NCI-H82 treated with DMSO at 0.1 percent for 48 hours (cell line): Measurements from ENCODE around the gene PKIG.

Source experiments
- DNase-seq: peaks from one replicate; lab custom pipeline; 2025; ENCODE audit not compliant: unreplicated experiment; lab: John Stamatoyannopoulos, UW

The PKIG gene

DNA sequence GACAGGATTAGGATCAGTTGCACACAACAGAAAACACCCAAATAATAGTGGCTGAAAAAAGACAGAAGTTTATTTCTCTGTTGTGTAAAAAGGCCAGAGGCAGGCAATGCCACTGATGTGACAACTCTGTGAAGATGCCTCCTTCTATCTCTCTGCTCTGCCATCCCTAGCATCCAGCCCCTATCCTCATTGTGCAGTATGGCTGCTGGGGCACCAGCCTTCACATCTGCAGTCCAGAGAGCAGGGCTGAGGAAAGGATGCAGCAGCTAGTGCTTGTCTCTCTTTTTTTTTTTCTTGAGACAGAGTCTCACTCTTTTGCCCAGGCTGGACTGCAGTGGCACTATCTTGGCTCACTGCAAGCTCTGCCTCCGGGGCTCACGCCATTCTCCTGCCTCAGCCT lies 75.5 kb downstream of the PKIG start:
- no peak for DNase-seq

DNA sequence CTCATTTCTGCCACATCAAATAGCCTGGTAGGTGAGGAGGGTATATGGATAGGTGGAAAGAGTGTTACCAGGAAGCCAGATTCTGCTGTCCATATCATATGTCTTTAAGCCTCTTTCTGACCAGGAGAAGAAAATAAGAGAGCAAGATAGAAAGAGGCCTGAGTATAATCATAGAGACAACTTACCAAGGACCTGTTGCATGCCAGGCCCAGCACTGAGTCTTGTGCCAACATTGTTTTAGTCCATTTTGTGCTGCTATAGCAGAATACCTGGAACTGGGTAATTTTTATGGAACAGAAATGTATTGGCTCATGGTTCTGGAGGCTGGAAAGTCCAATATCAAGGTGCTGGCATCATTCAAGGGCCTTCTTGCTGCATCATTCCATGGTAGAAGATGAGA lies 76.4 kb downstream of the PKIG start:
- DNase-seq, result no peak

GRCh38 chr20:44659931-44660330 lies 77.6 kb downstream of the PKIG start:
- DNase-seq, result no peak

- DNase-seq, result no peak
Measured at GRCh38 chr20:44660581-44660980, 78.2 kb downstream of the PKIG start.

- no peak for DNase-seq
Measured at GRCh38 chr20:44662261-44662660, 79.9 kb downstream of the PKIG start.

DNA sequence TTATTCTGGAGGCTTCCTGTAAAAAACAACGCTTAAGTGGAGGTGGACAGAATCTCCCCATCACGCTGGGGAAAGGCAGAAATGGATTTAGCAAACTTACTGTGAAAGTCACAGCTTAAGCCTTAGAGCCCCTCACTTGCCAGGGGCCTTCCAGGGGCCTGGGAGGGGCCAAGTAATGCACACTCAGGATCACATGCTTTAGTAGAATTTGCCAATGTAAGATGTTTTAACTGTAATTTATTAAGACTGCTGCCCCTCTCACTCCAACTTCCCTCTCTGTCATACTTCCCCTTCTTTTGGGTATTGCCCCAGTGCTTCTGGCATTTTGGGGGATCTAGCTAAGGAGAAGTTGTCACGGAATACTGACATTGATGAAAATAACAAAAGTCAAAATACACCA lies 81.8 kb downstream of the PKIG start:
- DNase-seq, result no peak

- DNase-seq, result no peak
Measured at GRCh38 chr20:44666066-44666465, 83.7 kb downstream of the PKIG start.
